NCI-H1092 treated with DMSO at 0.1 percent for 48 hours (cell line): Measurements from ENCODE around the gene HMX1.

ENCODE experiments used
- DNase-seq: peaks from one replicate; lab custom pipeline; 2025; lab: John Stamatoyannopoulos, UW

HMX1 gene

DNA sequence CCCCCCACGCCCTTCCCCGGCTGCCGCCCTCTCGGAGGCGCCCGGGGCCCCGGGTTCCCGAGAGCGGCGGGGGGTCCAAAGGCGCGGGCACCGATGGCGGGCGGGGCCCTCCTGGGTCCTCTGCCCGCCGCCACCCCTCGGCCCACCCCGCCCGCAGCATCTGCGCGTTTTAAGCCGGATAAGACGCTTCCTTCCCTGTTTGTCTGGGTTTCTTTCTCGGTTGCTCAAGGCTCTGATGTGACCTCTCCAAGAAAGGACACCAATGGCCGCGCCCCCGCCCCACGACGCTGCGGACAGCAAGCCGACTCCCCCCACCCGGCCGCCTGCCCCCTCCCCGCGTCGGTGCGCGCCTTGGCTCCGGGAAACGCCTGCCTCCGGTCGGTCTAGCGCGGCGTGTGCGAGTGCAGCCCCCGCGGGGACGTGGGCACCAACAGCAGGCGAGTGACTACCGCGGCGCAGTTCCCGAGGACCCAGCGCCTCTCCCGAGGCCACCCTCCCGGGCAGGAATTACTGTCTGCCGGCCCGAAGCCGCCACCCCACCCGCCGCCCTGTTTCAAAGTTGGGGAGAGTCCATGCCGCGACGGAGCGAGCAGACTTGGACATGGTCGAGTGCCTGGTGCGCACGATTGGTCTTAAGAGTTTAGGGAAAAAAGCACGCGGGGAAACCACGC lies 21.1 kb upstream of the HMX1 start:
- DNase-seq: no peak

DNA sequence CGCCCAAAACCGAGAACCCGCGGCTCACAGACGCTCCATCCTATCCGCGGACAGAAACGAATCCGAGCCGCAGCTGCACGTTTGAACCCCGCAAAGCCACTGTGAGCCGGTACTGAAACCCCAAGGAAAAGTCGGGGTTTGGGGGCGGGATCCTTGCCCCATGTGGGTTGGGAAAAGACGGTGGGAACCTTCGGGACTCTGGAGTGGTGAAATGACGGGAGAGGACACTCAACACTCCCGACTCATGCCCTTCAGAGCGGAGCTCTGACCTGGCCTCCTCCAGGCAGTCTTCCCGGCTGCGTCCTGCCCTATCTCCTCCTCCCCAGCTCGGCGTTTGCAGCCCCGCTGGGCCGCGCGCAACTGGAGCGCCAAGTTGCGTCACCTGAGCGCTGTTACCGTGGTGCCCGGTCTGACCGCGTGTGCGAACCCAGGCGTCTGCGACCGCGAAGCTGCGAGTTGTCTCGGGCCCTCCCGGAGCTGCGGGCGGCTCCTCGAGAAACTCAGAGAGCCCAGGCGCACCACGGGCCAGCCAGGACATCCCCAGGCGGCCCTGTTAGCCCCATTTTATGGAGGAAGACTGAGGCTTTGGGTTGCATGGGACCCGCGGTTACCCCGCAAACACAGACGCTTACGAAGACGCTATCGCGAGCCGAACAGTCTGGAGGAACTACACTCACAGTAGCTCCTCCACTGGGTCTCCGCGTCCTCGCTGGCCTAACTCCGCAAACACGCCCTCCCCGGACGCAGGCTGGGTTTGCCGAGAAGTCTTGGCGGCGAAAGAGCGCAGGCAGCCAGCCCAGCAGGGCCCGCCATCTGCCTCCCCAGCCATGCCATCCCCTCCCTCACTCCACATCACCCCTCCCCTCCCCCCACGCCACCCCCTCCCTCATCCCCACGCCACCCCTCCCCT lies 20.3 kb upstream of the HMX1 start:
- no peak for DNase-seq

DNA sequence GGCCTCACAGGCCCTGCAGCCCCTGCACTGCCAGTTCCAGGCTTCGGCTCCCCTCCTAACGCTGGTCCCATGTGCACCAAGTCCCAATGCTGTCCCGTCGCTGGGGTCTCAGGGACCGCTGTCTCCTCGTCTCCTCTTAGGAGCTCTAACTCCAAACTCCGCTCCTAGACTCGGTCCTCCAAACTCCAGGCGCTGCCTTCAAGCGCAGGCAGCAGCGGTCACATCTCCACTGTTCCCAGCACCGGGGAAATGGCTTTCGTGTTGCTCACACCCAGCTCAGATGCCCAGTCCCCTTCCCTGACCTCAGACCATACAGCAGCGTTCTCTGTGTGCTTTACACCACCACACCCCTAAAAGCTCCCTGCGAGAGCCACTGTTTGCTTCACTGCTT lies 19.6 kb upstream of the HMX1 start:
- no peak for DNase-seq

DNA sequence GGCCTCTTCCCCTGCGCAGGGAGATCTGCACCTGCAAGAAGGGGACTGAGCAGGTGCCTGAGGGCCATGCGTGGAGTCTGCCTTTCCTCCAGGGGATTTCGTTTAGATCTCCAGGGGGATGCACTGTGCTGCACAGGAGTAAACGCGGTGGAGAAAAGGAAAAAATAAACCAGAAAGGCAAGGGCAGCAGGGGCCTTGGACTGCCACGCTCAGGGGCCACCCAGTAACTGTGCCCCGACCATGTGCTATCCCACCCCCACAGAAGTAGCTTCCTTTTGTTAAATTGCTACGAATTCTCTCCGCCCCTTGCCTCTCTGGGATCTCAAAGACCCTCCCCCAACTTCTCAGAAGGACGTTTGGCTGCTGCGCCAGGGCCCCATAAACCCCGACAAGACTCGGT lies 17.2 kb upstream of the HMX1 start:
- no peak for DNase-seq

DNA sequence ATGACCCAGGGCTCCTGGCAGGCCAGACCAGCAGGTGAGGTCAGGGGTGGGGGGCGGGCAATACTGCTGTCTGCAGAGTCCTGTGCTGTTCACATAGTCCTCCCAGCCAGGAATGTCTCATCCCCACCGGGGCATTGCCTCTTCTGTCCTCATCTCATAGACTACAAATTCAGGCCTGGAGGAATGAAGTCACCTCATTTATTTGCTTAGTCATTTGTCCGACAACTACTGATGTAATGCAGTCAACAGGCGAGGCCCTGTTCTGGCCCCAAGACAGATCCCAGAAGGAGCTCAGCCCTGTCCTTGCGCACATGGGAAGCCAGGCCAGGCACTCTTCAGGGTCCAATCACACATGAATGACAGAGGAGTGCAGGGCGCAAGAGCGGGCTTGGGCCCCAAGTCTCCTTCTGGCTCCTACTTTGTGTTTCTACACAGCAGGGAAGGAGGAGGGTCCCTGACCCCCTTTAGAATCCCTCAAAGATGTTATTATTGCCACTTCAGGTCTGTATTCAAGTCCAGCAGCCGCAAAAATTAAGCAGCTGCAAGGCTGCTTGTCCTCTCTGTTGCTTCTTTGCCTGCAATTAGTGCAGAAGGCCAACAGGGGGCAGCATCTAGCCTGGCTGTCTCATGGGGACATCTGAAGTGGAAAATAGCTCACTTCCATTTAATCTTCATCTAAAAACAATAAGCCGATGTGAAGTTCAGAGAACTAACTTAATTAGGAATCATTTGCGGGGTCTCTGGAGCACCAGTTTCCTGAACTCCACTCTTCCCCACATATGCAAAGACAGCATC lies 15.2 kb upstream of the HMX1 start:
- DNase-seq: no peak

DNA sequence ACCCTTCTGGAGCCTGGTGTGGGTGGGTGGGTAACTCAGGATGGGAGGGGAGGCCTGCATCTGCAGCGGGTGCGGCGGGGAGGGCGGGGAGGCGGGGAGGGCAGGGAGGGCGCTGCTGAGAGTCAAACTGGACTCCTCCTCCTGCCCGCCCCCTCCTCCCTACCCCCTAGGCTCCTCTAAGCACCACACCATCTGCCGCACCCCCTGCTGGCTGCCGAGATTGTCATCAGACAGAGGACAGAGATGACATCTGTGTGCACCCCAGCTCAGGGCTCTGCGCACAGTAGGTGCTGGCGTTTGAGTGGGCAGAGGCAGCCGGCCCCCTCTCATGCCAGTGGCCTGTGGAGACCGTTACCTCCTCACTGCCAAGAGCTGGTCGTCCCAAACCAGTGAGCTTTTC lies 10.6 kb upstream of the HMX1 start:
- no peak for DNase-seq

DNA sequence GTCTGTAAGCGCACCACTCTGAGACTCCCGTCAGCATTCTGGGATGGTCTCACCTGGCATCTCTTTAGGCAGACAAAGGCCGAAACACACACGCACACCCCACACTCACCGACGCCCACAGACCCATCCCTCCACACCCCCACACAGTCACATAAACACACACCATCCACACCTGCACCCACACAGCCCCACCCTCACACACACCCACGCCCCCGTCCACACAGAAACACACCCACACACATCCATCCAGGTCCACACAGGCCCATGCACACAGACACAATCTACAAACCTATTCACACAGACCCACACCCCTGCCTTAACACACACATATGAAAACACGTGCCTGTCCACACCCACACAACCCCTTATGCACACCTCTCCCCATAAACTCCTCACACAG lies 9.2 kb upstream of the HMX1 start:
- DNase-seq: no peak

DNA sequence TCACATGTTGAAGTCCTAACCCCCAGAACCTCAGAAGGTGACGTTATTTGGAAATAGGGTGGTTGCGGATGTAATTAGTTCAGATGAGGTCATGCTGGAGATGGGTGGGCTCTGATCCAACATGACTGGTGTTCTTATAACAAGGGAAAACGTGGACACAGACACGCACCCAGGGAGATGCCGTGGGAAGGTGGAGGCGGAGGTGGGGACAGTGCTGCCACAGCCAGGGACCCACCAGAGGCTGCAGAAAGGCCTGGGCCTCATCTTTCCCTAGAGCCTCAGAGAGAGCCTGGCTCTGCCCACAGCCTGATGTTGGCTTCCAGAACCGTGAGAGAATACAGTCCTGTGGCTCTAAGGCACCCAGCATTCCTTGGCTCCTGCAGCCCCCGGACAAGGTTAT lies 7.9 kb upstream of the HMX1 start:
- DNase-seq: no peak

DNA sequence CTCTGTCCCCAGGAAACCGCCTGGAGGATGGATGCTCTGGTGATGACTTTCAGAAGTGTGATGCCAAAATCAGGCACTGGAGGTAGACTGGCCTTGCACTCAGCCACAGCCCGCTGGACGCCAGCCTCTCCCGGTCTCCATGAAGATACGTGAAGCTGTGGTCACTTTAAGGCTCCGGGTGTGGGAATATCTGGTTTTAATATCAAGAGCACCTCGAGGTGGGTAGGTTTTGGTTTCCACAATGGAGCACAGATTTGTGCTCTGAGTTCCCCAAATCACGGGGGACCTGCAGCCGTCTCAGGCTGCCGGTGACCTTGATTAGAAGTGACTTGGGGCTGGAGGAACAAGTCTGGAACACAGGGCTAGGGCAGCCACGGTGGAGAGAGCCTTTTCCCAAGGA lies 6.8 kb upstream of the HMX1 start:
- DNase-seq: no peak

DNA sequence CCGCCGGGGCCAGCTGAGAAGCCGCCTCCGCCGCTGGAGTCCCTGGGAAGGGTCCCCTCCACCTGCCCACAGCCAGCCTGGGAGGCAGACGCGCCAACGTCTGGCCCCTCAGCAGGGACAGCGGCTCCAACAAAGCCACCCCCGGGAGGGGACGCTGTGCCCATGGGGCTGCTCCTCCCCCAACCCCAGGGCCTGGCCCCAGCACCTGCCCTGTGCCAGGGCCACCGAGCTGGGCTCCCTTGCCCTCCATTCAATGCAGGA lies 6.1 kb upstream of the HMX1 start:
- no peak for DNase-seq

DNA sequence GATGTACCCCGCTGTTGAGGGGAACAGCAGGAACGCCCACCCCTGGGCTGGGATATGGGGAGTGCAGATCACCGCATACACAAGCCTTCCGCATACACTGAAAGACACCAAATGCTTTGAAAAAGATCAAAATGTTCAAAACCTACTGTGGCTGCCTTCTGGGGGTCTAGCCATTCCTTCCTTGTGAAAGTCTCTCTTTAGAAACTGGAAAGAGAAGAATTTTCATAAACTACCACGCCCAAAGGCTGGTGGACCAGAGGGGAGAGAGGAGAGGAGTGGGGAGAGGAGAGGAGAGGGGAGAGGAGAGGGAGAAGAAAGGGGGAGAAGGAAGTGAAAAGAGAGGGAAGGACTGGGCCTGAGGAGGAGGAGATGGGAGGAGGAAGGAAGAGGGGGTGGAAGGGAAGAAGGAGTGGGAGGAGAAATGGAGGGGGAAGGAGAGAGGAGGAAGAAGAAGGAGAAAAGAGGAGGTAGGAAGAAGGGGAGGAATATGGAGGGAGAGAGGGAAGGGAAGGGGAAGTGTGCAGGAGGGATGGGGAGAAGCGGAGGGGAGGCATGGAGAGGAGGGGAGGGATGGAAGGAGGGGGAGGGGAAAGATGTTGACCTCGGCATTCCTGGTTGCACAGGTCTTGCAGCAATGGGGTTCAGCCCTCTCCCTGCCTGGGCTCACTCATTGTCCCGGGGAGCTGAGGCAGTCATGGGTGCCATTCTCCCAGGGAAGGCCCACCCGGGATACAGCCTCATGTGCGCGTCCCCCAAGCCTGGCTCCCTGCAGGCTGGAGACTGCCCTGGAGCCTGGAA lies 5.5 kb upstream of the HMX1 start:
- DNase-seq: no peak

DNA sequence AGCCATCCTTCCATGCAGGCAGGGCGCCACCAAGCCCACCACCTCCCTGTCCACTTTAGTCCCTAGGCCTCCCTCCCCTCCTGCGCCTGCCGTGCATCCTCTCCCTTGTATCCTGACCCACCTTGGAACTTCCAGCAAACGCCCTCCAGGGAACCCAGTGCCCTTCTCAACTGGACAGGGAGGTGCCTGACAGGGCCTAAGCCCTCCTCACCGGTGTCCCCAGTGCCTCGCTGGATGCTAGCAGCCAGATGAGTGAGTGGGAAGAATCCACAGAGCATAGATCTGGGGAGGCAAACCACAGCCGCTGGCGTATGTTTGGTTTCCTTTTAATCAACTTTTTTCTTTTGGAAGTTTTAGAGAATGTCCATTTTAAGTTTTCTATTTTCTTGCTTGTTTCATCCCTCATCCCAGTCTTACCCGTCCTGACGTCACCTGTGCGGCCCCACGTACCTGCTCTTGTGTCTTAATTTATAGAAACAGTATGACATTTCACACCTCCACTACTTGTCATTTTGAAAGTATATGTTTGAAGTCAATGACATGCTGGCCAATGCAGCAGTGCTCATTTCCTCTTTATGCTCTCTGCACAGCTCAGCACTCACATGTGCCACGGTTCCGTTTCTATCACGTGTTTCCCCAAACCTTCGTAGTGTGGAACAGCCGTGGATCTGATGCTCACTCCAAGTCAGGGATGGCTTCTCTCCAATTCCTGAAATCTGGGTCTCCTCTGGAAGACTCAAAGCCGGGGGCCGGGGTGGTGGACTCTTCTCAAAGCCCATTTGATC lies 3.4 kb upstream of the HMX1 start:
- no peak for DNase-seq

DNA sequence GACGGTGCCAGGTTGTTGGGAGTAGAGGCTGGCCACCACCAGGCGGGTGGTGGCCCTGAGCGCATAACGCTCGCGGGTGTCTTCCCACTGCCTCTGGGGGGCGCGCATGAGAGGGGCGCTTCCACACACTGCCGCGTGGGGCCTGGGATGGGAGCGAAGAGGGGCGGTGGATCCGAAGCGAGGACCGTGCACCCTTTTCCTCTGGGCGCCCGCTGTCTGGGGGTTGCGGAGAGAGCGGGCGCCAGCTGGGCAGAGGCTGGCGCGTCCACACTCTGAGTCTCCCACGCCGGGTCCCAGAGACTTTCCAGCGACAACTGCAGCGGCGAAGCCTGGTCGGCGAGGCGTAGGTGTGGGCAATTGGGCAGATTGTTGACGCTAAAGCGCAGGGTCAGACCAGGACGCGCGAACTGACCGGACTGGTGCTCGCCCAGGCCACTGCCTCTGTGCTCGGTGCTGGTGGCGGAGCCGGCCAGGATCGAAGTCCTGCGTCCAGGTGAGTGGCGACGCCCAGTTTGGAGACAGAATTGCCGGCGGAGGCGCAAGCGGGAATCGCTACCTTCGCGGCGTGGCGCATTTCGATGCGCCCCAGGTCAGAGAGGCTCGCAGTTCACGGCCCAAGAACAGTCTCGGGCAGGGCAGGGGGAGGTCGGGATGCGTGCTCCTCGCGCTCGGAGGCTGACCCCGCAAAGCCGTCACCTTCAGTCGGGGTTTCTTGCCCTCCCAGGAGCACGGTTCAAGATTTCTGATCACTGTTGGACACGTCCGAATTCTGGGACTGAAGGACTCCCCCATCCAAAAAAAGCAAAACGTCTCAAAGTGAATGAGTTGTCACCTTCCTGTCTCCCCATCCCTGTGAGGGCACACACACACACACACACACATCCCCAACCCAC lies 2.6 kb upstream of the HMX1 start:
- no peak for DNase-seq

DNA sequence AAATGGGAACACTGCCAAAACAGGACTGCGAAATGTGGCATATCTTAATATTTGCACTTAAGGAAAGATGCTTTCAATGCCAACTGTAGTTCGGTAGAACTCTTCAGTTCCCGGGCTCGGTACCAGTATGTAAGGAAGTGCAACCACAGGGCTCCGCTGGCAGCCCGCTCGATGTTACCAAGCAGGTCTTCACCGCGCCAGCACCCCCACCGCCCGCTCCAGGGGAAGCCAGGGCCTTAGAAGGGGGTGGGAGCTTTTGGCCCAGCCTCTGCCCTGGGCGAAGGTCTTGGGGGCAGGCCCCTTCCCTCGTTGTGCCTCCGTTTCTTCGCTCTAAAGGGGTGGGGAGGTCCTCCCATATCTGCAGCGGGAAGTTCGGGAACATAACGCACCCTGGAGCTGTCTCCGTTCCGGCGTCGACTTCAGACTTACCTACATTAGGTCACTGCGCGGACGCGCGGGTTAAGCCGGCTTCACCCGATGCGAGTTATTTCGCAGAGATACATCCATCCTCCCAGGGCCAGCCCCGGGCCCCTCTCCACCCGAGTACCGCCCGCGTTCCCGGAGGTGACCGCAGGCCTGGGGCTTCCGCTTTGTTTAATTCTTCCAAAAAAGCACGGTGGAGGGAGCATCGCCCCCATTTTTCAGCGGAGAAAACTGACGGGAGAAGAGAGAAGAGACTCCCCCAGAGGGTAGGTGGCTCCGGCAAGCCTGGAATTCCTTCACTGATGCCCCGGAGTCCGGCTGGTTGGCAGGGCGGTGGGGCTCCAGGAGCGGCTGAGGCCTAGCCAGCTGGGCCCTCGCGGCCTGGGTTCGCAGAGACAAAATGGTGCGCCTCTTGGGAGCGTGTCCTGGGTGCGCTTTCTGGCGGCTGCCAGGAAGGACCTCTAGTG lies 1.0 kb upstream of the HMX1 start:
- no peak for DNase-seq

DNA sequence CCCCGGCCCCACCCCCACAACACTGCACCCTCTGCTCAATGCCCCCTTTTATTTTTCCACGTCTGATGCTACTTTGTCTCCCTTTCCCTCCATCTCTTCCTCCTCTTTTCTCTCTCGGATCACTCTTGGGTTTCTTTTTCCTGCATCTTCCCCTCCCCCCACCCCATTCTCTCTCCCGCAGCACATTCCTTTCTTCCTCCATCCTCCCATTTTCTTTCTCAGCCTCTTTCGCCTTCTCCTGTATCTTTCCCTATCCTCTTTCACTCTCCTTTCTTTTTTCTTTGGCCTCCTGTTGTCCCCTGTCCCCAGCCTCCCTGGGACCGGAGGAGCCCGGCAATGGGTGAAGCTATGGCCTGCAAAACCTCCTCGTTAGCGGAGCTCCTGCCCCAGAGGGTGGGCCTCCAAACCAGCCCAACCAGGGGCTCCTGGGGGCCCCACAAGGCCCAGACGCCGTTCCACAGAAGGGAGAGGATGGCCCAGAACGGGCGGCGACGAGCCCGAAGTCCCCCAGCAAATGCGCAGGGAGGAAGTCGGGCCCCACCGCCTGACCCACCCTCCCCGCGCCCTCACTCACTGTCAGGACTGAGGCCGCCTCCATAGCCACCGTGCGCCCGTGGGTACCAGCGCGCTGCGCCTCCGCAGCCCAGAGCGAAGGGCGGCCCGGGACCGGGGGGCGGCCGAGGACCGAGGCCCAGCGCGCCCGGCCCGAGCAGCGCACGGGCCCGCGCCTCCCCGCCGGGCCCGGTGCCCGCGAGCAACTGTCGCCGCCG lies 807 bp downstream of the HMX1 start:
- DNase-seq: no peak

DNA sequence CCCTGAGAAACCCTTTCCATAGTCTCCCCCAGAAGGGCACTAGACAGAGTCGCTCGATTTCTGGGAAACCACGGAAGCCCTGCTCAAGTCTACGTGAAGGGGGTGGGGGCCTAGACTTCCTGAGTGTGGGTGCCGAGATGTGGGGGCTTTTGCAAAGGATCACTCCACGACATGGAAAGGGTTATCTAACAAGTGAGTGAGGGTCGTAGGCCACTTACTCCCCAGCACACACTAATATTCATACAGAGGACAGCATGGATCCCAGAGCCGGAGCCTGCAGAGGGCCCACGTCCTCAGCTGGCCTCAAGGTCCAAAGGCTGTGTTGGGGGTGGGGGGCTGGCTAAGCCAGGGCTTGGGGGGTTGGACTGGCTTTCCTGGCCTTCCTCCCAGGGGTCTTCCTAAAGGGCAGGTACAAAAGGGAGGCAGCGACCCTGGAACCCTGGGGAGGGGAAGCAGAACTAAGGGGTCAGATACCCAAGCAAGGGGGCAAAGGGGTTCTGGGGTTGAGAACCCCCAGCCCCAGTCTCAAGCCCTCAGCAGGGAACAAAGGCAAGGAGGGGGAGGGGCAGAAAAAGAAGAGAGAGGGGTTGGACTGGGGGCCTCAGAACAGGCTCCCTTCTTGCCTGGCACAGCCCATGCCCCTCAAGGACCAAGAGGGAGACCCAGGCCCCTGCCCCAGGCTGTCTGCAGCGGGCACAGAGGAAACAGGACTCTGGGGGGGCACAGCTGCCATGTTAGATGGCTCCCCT lies 1.6 kb downstream of the HMX1 start:
- no peak for DNase-seq

DNA sequence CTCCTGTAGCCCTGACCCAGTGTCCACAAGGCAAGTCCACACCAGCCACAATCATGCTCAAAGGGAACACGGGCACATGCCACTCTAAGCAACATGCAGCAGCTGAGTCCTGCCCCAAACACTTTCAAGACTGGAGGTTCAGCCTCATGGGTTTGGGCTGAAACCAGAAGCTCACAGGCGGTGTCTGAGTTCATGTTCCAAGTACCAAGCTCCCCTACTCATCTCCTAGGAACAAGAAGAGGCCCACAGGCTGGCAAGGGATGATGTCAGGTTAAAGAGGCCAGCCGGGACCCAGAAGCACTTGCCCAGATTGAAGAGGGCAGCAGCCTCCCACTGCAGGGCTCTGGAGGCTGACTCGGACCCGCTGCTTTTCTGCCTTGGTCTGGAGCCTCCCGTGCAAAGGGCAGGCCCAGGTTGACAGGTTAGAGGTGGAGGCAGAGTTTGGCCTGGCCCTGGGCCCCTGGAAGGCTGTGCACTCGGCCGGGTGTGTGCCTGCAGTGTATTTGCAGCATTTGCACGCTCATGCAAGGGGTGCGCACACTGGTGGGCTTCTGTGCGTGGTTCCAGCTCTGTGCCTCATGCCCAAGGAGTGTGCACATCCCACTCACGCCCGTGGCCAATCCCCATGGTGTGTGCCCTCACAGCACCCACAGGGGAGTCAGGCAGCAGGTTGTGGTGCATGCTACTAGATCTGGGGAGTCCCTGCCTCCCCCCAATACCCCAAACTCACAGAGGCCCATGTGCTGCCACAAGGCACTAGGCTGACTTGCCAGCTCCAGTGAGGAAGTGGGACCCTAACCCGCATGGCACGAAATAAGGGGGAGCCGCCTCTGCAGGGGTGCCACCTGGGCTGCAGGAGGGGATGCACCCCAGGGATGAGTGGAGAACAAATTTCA lies 2.4 kb downstream of the HMX1 start:
- no peak for DNase-seq
